Stimulated activated CD8-positive, alpha-beta memory T cell treated with anti-CD3 and anti-CD28 coated beads, Interleukin-15, amount 100 ng/mL, for 4 hours (primary cell): ENCODE measurements around the gene TK2.
"Not testable (repeated sequence)": the region's sequence is repeated elsewhere in the genome, so short reads cannot be mapped to it uniquely, and the experiment has no call there.

ENCODE experiments used
- DNase-seq, 2 donors: peaks; one replicate each; pipeline ENCODE4 v3.0.0-alpha.2; 2020; ENCODE audit warnings: low read depth in 2 of 2

Gene TK2

DNA sequence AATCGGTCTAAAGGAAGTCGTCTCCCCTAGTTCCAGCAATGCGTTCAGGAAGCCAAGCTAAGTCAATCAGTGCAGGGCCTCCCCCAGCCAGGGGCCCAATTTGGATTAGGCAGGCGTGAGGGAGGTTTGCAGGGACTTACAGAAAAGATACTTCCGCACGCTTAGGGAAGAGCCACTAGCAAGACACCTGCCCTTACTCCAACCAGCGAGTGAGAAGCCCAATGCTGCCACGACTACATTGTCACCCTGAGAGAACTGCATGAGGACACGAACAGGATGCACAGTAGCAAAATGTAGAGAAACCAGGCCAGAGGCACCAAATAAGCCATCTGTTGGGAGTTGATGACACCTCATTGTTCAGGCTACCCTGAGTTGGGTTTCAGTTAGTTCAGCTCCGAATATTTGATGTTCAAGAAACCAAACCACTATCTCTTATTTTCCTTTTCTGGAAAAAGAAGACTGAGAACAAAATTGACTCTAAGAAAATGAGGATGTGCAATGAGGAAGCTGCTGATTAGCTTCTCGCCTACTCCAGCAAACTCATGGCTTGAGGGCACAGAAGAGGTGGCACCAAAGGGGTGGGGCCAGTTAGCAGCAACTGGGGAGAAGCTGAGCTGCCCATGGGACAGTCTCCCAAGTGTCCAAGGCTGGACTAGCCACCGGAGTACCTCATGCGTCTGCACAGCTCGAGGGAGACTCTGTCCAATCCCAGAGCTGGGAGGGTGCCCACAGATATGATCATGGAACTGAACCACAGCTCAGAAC lies 29.3 kb downstream of the TK2 start:
- DNase-seq, result no peak

DNA sequence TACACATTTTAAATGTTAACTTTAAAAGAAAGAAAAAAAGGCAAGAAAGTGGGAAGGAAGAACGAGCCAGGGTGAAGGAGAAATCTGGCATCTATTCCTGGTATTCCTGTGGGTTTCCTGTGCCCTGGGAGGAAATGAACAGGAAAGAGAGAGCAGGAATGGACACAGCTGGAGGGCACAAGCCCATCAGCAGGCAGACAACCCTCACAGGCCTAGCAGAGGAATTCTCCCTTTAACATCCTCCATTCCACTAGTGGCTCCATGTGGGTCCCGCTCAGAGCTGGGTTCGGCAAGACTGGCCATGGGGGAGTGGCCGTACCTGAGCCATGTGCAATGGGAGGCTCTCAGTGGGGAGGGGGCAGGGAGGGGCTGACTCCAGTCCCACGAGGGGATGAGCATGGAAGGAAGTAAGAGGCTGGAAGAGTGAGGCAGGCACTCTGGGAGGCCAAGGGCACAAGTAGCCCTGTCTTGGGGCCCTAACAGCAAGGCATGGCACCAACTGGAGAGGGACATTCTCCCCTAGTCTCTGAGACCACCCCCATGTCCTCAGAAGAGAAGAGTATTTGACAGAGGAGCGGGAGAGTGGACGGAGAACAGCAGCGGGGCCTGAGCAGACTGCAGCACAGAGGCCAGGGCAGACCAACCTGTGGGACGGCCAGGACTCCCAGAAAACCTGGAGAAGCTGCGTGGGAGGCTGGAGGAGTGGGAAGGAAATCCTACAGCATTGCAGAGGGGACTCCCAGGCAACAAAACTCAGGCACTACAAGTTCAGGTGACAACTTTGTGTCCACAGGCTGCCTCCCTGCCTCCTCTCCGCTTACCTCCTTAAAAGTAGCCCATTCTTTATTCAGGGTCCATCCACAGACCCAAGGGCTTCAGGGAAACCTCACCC lies 30.2 kb downstream of the TK2 start:
- no peak for DNase-seq

DNA sequence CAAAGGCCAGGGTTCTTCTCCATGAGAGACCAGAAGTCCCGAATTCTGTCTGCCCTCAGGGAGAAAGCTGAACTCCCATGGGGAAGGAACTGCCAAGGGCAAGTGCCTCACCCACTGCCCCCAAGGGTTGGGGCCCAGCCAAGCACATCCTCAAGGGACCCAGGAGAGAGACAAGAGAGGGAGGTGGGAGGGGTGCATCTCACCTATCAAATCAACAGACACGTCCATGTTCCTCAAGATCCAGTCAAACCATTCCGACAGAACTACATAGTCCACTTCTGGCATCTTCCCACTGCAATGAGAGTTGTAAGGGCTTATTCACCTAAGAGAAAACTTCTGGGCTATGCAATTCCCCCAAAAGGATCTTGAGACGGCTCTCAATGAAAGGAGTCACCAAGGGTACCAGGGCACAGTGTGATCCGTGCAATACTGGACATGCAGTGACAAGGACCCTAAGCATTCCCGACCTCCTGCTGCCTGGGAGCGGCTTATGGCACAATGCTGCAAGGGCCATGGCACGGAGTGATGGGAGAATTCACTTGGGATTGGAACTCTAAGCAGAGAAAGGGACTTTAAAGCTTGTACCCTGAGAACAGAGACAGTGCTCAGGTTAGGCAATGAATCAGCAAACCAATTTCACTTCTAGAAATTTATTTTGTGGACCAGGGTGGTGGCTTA lies 32.2 kb downstream of the TK2 start:
- DNase-seq, result no peak

DNA sequence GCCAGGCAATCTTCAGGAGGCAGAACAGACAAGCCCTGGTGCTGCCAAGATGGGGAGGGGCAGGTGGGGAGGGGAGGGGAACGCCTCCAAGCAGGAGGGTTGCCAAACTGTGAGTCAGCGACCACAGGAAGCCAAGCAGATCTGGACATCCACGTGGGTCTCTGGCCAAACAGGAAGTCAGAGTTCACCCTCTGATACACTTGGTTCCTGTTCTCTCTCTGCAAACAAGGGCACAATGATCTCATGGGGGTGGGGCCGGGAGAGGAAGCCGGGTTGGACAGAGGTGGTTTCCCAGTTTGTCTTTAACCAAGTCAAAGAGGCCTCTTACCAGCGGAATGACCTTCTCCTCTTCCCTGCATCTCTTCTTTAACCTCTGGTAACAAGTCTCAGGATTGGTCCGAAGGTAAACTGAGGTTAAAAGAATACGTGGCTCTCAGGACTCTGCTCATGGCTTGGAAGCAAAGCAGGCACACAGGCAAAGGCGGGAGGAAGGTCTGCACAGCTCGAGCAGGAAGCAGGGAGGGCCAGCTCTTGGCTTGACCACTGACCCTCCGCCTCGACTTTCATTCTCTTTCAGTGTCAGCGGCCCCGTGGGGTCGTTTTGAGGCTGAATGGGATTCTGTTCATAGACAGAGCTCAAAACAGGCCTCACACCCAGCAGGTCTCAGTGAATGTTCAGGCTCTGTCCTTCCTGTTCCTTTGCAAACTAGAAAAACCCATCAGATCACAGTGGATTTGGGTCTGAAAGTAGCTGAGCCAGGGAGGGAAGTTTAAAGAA lies 32.9 kb downstream of the TK2 start:
- DNase-seq, result peak; percentile 56 to 59

DNA sequence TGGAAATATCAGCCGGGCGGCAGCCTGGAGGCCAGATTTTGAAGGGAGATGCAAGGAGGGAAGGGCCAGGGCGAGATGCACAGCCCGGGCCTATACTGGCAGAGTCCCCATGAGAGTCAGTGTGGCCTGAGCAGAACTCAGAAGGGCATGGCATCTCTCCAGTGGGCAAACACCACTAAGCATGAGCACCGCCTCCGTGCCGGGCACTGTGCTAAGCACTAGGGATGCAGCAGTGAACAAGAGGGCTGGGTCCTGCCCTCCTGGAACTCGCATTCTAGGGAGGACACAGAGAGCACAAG lies 33.5 kb downstream of the TK2 start:
- no peak for DNase-seq

DNA sequence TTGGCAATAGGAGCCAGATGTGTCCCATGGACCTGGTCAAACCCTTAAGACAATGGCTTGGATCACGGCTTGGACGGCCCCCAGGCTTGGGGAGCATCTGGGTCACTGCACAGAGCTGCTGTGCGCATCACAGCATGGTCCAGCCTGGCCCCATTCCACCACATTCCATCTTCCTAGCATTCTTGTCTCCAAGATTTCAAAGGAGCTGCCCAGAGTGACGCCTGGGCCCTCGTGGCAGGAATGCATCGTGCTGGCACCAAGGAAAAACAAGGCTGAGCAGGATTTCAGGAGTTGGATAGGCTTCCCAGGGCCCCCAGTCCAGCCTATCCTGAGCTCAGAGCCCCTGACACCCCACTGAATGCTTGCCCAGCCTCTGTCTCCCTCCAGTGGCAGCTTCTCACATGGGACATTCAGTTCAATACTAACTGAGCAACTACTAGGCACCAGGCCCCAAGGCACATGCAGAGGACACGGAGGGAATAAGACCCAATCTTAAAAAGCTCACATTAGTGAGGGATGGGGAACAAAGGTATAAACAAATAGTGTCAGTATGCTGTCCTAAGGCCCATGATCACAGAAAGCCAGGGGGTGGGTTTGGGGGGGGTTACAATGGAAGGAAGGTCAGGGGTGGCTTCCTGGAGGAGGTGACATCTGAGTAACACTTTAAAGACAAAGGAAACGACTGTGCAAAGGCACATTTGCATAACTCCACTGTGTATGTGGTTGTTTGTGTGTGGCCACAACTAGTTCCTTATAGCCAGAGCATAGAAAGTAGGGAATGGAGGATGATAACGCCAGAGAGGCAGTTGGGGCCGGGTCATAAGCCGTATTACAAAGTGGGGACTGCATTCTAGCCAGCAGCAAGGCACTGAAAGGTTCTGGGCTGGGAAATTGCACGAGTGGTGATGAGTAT lies 34.1 kb downstream of the TK2 start:
- DNase-seq, result no peak

DNA sequence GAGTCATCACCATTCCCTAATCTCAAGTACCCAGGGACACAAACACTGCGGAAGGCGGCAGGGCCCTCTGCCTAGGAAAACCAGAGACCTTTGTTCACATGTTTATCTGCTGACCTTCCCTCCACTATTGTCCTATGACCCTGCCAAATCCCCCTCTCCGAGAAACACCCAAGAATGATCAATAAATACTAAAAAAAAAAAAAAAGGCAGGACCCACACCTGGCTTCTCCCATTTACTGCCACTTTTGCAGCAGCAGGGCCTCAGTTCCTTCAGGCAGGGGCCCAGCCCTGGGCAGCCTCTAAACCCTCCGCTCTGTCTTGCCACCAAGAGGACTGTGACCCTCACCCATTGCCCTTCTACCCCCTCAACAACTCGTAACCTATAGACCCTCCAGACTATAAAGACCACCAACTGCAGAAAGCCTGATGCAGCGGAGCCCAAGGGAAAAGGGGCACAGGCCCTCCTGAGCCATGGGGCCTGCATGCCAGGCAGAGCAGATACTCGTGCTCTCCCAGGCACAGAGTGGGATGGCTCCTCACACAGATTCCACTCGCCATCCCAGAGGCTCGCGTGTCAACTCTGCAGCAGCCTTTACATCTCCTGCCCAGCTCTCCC lies 34.8 kb downstream of the TK2 start:
- not testable (repeated sequence) for DNase-seq

DNA sequence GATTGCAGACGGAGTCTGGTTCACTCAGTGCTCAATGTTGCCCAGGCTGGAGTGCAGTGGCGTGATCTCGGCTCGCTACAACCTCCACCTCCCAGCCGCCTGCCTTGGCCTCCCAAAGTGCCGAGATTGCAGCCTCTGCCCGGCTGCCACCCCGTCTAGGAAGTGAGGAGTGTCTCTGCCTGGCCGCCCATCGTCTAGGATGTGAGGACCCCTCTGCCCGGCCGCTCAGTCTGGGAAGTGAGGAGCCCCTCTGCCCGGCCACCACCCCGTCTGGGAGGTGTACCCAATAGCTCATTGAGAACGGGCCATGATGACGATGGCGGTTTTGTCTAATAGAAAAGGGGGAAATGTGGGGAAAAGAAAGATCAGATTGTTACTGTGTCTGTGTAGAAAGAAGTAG lies 35.5 kb downstream of the TK2 start:
- not testable (repeated sequence) for DNase-seq

DNA sequence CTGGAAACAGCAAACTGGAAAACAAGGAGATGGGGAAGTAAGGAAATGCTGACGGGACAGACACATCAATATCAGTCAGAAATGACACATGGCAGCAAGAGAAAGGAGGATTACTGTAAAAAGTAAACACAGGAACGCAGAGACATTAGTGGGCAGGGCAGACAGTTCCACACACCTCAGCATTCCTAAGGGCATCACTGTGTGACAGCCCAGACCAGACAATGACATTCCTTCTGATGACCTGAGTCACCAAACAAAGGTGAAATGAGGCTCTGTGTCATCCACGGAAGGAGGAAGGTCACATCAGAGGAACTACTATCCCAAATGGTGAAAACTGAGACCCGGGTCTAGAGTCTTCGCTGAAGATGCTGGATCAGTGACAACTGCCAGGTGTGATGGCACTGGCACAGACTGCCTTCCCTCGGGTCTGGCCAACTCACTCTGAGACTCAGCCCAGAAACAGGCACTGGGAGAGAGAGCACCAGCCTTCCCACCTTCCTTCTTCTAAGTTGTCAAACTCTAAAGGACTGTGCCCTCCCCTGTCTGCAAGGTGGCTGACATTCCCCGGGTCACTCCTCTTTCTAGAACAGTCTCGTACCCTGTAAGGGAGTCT lies 36.7 kb downstream of the TK2 start:
- DNase-seq, result no peak

DNA sequence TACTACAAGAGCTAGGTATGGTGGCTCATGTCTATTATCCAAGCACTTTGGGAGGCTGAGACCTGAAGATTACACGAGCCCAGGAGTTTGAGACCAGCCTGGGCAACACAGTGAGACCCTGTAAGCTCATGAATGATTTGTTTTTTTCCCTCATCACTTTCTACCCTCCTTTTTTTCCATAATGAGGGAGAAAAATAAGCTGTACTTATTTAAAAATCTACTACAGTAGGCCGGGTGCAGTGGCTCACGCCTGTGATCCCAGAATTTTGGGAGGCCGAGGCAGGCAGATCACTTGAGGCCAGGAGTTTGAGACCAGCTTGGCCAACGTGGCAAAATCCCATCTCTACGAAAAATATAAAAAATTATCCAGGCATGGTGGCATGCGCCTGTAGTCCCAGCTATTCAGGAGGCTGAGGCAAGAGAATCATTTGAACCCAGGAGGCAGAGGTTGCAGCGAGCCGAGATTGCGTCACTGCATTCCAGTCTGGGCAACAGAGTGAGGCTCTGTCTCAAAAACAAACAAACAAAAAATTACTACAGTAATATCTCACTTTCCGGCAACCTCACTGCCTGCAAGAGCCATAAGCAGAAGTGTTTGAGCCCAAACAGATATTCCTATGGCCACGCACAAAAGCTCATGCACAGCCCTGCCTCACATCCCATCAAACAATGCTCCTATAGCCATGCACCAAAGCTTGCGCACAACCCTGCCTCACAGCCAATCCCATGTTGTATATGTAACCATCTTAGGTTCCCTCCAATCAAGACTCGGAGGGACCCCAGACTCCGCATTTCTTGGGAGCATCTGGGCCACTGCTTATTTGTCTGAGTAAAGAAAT lies 37.4 kb downstream of the TK2 start:
- DNase-seq, result no peak

DNA sequence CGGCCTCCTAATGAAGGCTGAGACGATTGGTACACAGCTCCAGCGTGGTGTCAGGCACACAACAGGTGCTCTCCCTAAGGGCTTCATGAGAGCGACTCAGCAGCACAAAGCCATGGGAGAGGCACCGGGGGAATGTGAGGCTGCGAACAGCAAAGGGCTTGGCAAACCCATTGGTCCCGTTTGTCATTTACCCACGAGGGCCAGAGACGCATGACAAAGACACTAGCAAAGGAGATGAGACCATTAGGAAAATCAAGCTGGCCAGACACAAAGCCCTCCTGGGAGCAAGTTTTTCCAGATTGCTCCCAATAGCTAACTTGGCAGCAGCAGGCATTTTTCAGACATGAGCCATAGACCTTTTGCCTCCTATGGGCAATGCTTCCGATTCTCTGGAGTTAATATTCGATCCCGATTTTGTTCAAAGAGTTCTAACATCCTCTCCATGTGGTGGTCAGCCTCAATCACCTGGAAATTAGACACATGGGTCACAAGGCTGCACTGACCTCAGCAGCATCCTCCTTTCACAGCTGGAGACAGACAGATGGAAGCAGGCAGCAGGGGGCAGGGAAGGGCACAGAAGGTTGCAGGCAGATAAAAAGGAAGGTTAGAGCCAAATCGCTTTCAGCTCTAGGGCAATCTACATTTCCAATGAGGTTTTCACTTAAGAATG lies 38.2 kb downstream of the TK2 start:
- no peak for DNase-seq

DNA sequence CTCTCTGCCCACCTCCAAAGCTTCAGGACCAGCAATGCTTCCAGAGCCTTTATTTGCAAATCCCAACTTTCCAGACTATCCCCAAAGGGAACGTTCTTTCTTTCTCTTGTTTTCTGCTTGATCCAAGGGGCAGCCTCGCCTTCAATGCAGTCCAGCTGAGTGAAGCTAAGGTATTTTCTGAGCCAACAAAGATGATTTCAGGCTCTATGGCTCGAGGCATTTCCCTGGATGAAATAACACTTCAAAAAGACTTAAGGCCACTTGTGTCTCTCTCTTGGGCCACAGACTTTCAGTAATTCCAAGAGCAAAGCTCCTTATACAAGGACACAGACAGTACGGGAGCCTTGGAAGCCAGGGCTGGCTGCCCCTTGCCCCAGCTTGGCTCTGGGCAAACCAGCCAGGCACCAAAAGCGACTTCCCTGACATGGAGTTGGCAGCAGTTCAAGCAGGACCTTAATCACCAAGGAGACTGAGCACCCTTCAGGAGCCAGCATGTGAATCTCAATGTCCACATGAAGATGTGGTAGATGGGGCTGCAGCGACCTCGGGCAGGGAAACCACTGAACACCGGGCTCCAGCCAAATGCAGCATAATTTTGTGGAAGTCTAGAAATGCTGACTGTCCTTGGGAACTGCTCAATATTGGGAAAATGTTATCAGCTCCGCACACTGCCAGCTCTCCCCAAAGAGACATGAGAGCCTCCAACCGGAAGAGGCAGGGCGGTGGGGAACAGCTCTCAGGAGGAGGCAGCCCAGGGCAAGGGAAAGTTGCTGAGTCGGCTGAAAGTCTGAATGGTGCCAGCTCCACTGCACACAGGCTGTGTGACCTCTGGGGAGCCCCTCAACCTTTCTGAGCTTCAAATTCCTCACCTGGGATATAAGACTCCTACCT lies 39.0 kb downstream of the TK2 start:
- DNase-seq, result no peak

DNA sequence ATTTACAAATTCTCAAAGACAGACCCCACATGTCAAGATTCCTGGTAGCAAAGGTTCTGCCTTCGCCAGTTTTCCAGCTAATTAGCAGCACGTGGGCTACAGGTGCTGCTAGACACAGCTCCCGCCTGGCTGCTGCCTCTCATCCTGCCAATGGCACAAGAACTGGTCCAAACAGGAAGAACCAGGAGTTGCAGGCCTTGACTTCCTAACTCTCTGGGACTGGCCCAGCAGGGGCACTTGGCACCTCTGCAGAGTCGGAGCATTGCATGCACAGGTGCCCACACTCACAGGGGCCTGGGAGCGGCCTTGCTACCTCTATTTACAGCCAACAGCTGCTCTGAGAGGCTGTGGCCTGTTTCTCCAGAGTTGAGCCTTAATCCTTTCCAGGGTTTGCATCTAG lies 39.6 kb downstream of the TK2 start:
- DNase-seq, result no peak

DNA sequence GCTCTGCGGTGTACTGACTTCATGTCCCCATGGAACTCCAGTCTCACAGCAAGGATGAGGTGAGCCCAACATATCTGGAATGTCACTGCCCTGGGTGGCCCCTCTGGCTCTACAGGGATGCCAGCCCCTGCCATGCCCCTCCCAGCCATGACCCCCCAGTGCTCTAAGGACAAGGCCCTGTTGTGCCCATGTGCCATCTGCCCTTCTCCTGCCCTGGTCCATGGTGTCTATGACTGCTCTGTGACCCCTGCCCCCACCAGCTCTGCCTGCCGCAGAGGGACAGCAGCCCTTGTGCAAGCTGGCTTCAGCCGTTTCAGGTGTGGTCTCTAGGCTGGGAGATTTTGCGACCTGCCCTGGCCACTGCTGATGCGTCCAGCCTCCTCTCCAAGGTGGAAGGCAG lies 40.3 kb downstream of the TK2 start:
- DNase-seq, result no peak

DNA sequence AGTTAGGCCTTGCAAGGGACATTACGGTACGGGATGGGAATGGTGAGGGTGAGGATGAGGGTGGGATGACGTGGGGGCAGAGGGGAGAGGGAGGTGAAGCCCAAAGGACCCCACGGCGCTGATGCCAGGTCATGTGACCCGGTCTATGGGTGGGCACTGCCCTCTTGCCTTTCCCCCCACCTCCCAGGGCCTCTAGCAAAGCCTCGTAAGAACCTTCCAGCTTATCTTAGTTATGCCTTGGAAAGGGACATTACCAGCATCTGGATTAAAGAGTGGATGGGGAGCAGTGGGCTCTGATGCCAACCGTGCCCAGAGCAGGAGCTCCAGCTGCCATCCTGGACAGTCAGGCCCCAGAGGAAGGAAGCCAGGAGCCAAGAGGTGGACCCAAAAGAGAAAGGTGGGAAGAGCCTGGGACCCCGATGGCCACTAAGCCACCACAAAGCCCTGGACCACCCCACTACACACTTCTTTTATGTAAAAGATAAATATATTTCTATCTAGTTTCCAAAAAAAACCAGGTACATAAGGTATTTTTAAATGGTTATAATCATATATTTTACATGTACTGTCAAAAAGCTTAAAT lies 40.9 kb downstream of the TK2 start:
- no peak for DNase-seq

DNA sequence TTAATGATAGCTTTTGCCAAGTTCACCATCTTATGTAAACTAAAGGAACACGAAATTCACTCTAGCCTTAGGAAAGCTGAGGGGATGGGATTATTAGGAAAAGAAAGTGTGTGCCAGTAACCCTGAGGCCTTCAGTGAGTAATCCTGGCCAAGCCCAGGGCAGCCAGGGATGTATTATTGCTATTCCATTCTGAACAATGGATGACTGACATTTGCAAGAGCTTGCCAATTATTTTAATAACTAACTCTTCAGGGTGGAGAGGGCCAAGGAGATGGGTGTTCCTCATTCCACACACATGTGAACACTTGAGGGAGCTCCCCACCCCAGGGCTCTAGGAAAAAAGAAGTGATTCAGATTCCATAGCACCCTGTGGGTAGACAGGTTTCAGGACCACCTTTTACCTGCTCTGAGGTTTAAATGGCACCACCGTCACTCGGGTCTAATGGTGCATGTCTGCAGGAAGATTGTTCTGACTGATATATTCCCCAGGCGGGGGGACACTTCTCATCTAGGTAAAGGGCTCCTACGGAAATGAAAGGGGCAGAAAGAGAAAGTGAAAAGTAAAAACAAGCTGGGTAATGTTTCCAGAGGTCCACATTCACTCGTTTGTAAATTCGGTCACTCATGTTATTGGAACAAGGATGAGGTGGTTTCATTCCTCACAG lies 41.5 kb downstream of the TK2 start:
- DNase-seq, result no peak
